GM12878 (cell line): ENCODE measurements around the gene ADAMTSL5. TPM values are rescaled to one million over a fixed set of nuclear protein-coding genes. Genes with fewer than 3 reads are reported as not detected.

Source experiments
- ATAC-seq: fragments of 200-7000 bp; cut with Tn5 transposase; 3 replicates; pipeline ENCODE4 v1.9.1; 2020; ENCODE audit warnings: mild to moderate bottlenecking, moderate library complexity
- BruUV-seq: library from RNA; stranded (reverse); fragments of 400-500 nt; replicated peaks from 2 replicates; lab custom pipeline; 2021; lab: Mats Ljungman, UMichigan
- CTCF ChIA-PET: fragments of 300-600 bp; sonication (Branson Sonifier 250); formaldehyde crosslinking; extraction: SDS; loops from one replicate; lab custom pipeline; 2021; ENCODE audit warnings: inconsistent platforms; lab: Yijun Ruan, JAX
- POLR2A ChIA-PET: fragments of 350-600 bp; formaldehyde crosslinking; extraction: SDS; loops from one replicate; lab custom pipeline; 2021; ENCODE audit warnings: inconsistent platforms; lab: Charles Lee
- RAD21 ChIA-PET: fragments of 300-600 bp; sonication (Branson Sonifier 250); formaldehyde crosslinking; loops from one replicate; lab custom pipeline; 2023; ENCODE audit warnings: antibody characterized with exemption; ENCODE audit not compliant: unreplicated experiment; lab: Charles Lee
- SMC1A ChIA-PET: fragments of 300-600 bp; sonication (Branson Sonifier 250); formaldehyde crosslinking; loops from one replicate; lab custom pipeline; 2023; ENCODE audit not compliant: unreplicated experiment, uncharacterized antibody; lab: Charles Lee
- DNase-seq: peaks from one replicate; pipeline ENCODE4 v3.0.0-alpha.2; 2011; ENCODE audit warnings: low read depth, low spot score
- FAIRE-seq: peaks from 3 replicates; lab custom pipeline; 2011; peaks lifted over from hg19 to GRCh38; lab: Jason Lieb, UNC
- H2AFZ ChIP-seq: 2 replicates; pipeline ENCODE4 v1.6.0; 2011; ENCODE audit warnings: low read depth, low read length, control low read depth; ENCODE audit not compliant: control insufficient read depth
- H3K27ac ChIP-seq: 2 replicates; pipeline ENCODE4 v1.5.1; 2011; ENCODE audit warnings: control low read depth; ENCODE audit not compliant: control insufficient read depth, insufficient read depth
- H3K27me3 ChIP-seq, 2 experiments: replicated peaks in 1 of 2; 2 replicates each; pipeline versions ENCODE4 v1.6.0 to v1.6.1; 2011; ENCODE audit warnings: low read length in 1 of 2; ENCODE audit not compliant: control insufficient read depth in 2 of 2, insufficient read depth in 2 of 2
- H3K36me3 ChIP-seq, 2 experiments: 2 replicates each; pipeline ENCODE4 v1.5.1; 2011; ENCODE audit warnings: low read length in 1 of 2; ENCODE audit not compliant: control insufficient read depth in 2 of 2, insufficient read depth in 2 of 2
- H3K4me1 ChIP-seq: 2 replicates; pipeline ENCODE4 v1.6.1; 2011; ENCODE audit warnings: mild to moderate bottlenecking, low read length, moderate library complexity, mixed read lengths; ENCODE audit not compliant: control insufficient read depth, insufficient read depth
- H3K4me2 ChIP-seq: 2 replicates; pipeline ENCODE4 v1.6.0; 2011; ENCODE audit warnings: control low read depth; ENCODE audit not compliant: control insufficient read depth, insufficient read depth
- H3K4me3 ChIP-seq: fragments of 200-600 bp; sonication (generic); 2 replicates; pipeline ENCODE4 v1.5.1; 2016
- H3K79me2 ChIP-seq: 2 replicates; pipeline ENCODE4 v1.6.0; 2011; ENCODE audit warnings: low read length; ENCODE audit not compliant: control insufficient read depth, insufficient read depth
- H3K9ac ChIP-seq: 2 replicates; pipeline ENCODE4 v1.8.0; 2011; ENCODE audit warnings: low read length, control low read depth, mixed read lengths; ENCODE audit not compliant: control insufficient read depth, insufficient read depth
- H3K9me3 ChIP-seq: replicated peaks from 3 replicates; pipeline ENCODE4 v1.5.1; 2011; ENCODE audit warnings: mild to moderate bottlenecking, low read length; ENCODE audit not compliant: control insufficient read depth, insufficient read depth
- H4K20me1 ChIP-seq: 2 replicates; pipeline ENCODE4 v1.6.0; 2011; ENCODE audit not compliant: control insufficient read depth, insufficient read depth
- ATF2 ChIP-seq: IDR thresholded peaks from 2 replicates; pipeline ENCODE4 v1.6.1; 2012; ENCODE audit warnings: low read length, inconsistent platforms
- CREB1 ChIP-seq: IDR thresholded peaks from 2 replicates; pipeline ENCODE4 v1.6.1; 2012; ENCODE audit warnings: low read depth, mild to moderate bottlenecking, inconsistent platforms
- EP300 ChIP-seq, 2 experiments: fragments of 150-350 bp in 1 of 2; IDR thresholded peaks; 2 replicates each; pipeline ENCODE4 v1.6.1; 2011 to 2012; ENCODE audit warnings: low read depth in 2 of 2, low read length in 2 of 2, borderline replicate concordance in 1 of 2, improper control_type of control experiment in 1 of 2, inconsistent platforms in 1 of 2; ENCODE audit not compliant: control insufficient read depth in 1 of 2
- HDAC6 ChIP-seq: fragments of 200-600 bp; sonication (generic); IDR thresholded peaks from one replicate; pipeline ENCODE4 v1.8.0; 2017; ENCODE audit warnings: antibody characterized with exemption; ENCODE audit not compliant: unreplicated experiment
- MTA3 ChIP-seq: IDR thresholded peaks from 2 replicates; pipeline ENCODE4 v1.6.1; 2012; ENCODE audit warnings: low read length, inconsistent platforms, borderline replicate concordance
- MXI1 ChIP-seq: fragments of 150-350 bp; IDR thresholded peaks from 2 replicates; pipeline ENCODE4 v1.6.1; 2011; ENCODE audit warnings: low read depth, mild to moderate bottlenecking, inconsistent platforms, low read length, improper control_type of control experiment
- PKNOX1 ChIP-seq: fragments of 450-650 bp; IDR thresholded peaks from 2 replicates; pipeline ENCODE4 v1.6.1; 2016; ENCODE audit warnings: mild to moderate bottlenecking
- PRDM15 ChIP-seq: fragments of 450-650 bp; formaldehyde crosslinking; IDR thresholded peaks from 2 replicates; pipeline ENCODE4 v1.4.0; 2020; ENCODE audit warnings: mild to moderate bottlenecking, moderate library complexity
- RAD51 ChIP-seq: fragments of 450-650 bp; IDR thresholded peaks from 2 replicates; pipeline ENCODE4 v1.6.1; 2016; ENCODE audit warnings: moderate library complexity, mild to moderate bottlenecking, inconsistent platforms
- SUZ12 ChIP-seq: fragments of 200-600 bp; sonication (generic); IDR thresholded peaks from one replicate; pipeline ENCODE4 v1.6.1; 2018; ENCODE audit warnings: antibody characterized with exemption, mild to moderate bottlenecking; ENCODE audit not compliant: unreplicated experiment
- TCF12 ChIP-seq: IDR thresholded peaks from 2 replicates; pipeline ENCODE4 v1.6.1; 2011; ENCODE audit warnings: low read depth, mild to moderate bottlenecking, low read length
- ZBTB4 ChIP-seq: fragments of 450-650 bp; formaldehyde crosslinking; IDR thresholded peaks from 2 replicates; pipeline ENCODE4 v1.4.0; 2022; ENCODE audit warnings: mild to moderate bottlenecking, moderate library complexity
- ZSCAN29 ChIP-seq: fragments of 450-650 bp; IDR thresholded peaks from 2 replicates; pipeline ENCODE4 v1.6.1; 2017; ENCODE audit warnings: mild to moderate bottlenecking, moderate library complexity
- WGBS: methylation state at CpG from one replicate; pipeline ENCODE4 v1.1.6; 2016; ENCODE audit warnings: low lambda C conversion rate; ENCODE audit not compliant: insufficient replicate concordance, insufficient coverage; ENCODE audit errors: missing lambda C conversion rate; 5-methylcytosine and 5-hydroxymethylcytosine counted together
- in situ Hi-C: fragments of 300-500 bp; cut with MboI; formaldehyde crosslinking; loops from 9 replicates; pipeline ENCODE4 v1.14.3; 2018; ENCODE audit warnings: mixed read lengths
- intact Hi-C: fragments of 100-400 bp; cut with micrococcal nuclease; formaldehyde crosslinking; loops from one replicate; pipeline ENCODE4 v1.14.2; 2022; ENCODE audit not compliant: unreplicated experiment
- polyA plus RNA-seq, 11 experiments: library from polyadenylated mRNA; depleted of rRNA in 4 of 11; unstranded in 6 of 11; stranded (reverse) in 5 of 11; fragments of >200 nt; fragmentation: Nextera tagmentation in 4 of 11; fragmentation: Illumina TruSeq in 1 of 11; extraction: Ambion mirVana in 4 of 11; extraction: Trizol in 1 of 11; gene quantifications; 1 replicate in 1 of 11; 2 replicates in 10 of 11; pipeline versions ENCODE4 v1.2.1 to v1.2.3, GENCODE V29; 2011 to 2016; ENCODE audit warnings: inconsistent platforms in 2 of 11, missing spikeins in 2 of 11, low read depth in 1 of 11
- total RNA-seq, 4 experiments: library from RNA; depleted of rRNA in 3 of 4; stranded (reverse); fragments of >200 nt in 3 of 4; fragmentation: Illumina TruSeq in 1 of 4; extraction: Trizol in 1 of 4; gene quantifications; 2 replicates each; pipeline versions ENCODE4 v1.2.1 to v1.2.3, GENCODE V29; 2013 to 2021

ADAMTSL5 gene
- total and polyA plus RNA-seq, 10 of the 15 experiments (the other 5 are each of a cell fraction or from before 2014, with no cell fraction given), result 0.04 to 0.83 (median 0.32) TPM; not detected in 4

GRCh38 chr19:1469255-1470054 lies 43.4 kb downstream of the ADAMTSL5 start:
- ChIA-PET CTCF (no interaction called here), SMC1A (no interaction called here), POLR2A (no interaction called here), RAD21 (no interaction called here)
- 2% methylated on average over 71 of the region's 117 CpGs for WGBS
- Histone ChIP-seq H3K4me1 (peaks cover 7% of the 10 kb centered on the region), H3K4me2 (no peak overlapping the region), H3K36me3 (no peaks in the 10 kb centered on the region), H2AFZ (no peak overlapping the region), H4K20me1 (peaks cover 7% of the 10 kb centered on the region), H3K27ac (no peak overlapping the region), H3K4me3 (no peak overlapping the region), H3K9me3 (no peaks in the 10 kb centered on the region), H3K9ac (no peak overlapping the region), H3K27me3 (peaks cover 10 to 27% of the 10 kb centered on the region in 2 experiments), H3K79me2 (no peaks in the 10 kb centered on the region)
- intact Hi-C loops, result no loop called here
- ATAC-seq (no peak), FAIRE-seq (no peak), DNase-seq (no peak)
- in situ Hi-C loops, result no loop called here
- BruUV-seq, result no TSS peak
- no peak for TF ChIP-seq ZSCAN29
- TF ChIP-seq PRDM15 (CRISPR knock-in tag), result no peak
- TF ChIP-seq TCF12, result no peak
- no peak for TF ChIP-seq MTA3
- no peak for TF ChIP-seq PKNOX1
- TF ChIP-seq ATF2, result no peak
- no peak for TF ChIP-seq CREB1
- TF ChIP-seq RAD51, result no peak
- TF ChIP-seq MXI1, result no peak
- peak; percentile 54 for TF ChIP-seq SUZ12
- TF ChIP-seq EP300 (IDR thresholded peaks at IDR 0.05; ENCODE audit: borderline replicate concordance in 1 of 2, control insufficient read depth in 1 of 2, low read depth in 2 of 2, low read length in 2 of 2), result no peak
- TF ChIP-seq ZBTB4, result no peak
- peak; percentile 15 for TF ChIP-seq HDAC6
